A673 (cell line): ENCODE results near the gene LTC4S.

Source experiments
- EZH2 ChIP-seq: fragments of 200-600 bp; sonication (generic); IDR thresholded peaks from 2 replicates; pipeline ENCODE4 v1.6.1; 2017; ENCODE audit warnings: borderline replicate concordance, low read depth, mild to moderate bottlenecking, mixed read lengths, antibody characterized with exemption, low read length; ENCODE audit not compliant: poor library complexity, severe bottlenecking
- TF ChIP-seq, protein P1 (sequence below): fragments of 300-800, 200-600 bp; sonication (generic); conservative IDR thresholded peaks from 2 replicates; pipeline ENCODE4 v1.5.1; 2017; ENCODE audit warnings: low read depth, mild to moderate bottlenecking, antibody characterized with exemption, low read length, moderate library complexity, mixed read lengths

DNA sequence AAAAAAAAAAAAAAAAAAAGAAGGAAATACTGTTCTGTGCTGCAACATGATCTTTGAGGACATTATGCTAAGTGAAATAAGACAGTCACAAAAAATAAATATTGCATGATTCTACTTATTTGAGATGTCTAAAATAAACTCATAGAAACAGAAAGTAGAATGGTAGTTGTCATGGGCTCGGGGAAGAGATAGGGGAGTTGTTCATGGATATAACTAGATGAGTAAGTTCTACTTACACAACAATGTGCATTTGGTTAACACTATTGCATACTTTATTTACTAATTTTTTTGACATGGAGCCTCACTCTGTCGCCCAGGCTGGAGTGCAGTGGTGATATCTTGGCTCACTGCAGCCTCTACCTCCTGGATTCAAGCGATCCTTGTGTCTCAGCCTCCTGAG is 46.0 kb upstream of the LTC4S start:
- TF ChIP-seq, protein P1, sequence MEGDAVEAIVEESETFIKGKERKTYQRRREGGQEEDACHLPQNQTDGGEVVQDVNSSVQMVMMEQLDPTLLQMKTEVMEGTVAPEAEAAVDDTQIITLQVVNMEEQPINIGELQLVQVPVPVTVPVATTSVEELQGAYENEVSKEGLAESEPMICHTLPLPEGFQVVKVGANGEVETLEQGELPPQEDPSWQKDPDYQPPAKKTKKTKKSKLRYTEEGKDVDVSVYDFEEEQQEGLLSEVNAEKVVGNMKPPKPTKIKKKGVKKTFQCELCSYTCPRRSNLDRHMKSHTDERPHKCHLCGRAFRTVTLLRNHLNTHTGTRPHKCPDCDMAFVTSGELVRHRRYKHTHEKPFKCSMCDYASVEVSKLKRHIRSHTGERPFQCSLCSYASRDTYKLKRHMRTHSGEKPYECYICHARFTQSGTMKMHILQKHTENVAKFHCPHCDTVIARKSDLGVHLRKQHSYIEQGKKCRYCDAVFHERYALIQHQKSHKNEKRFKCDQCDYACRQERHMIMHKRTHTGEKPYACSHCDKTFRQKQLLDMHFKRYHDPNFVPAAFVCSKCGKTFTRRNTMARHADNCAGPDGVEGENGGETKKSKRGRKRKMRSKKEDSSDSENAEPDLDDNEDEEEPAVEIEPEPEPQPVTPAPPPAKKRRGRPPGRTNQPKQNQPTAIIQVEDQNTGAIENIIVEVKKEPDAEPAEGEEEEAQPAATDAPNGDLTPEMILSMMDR, result no peak
- TF ChIP-seq EZH2, result no peak
